IPS DF 6.9 (cell line): ENCODE data around the gene PBX1.

Experiments used
- DNase-seq: peaks from one replicate; pipeline ENCODE4 v3.0.0-alpha.2; 2013; ENCODE audit warnings: low read depth, low spot score
- H3K27ac ChIP-seq: one replicate; pipeline ENCODE4 v1.5.1; 2013; ENCODE audit warnings: low read length, control low read depth
- H3K27me3 ChIP-seq: 2 replicates; pipeline ENCODE4 v1.6.1; 2013; ENCODE audit warnings: mild to moderate bottlenecking, low read length; ENCODE audit not compliant: control insufficient read depth, insufficient read depth
- H3K36me3 ChIP-seq: 2 replicates; pipeline ENCODE4 v1.6.1; 2013; ENCODE audit warnings: low read length; ENCODE audit not compliant: control insufficient read depth, insufficient read depth
- H3K4me1 ChIP-seq: 2 replicates; pipeline ENCODE4 v1.6.1; 2013; ENCODE audit warnings: low read length; ENCODE audit not compliant: control insufficient read depth, insufficient read depth
- H3K4me3 ChIP-seq: 2 replicates; pipeline ENCODE4 v1.5.1; 2013; ENCODE audit warnings: mild to moderate bottlenecking, low read length
- H3K9me3 ChIP-seq: 2 replicates; pipeline ENCODE4 v1.6.1; 2013; ENCODE audit warnings: low read length, inconsistent platforms; ENCODE audit not compliant: control insufficient read depth, insufficient read depth
- WGBS: extraction: QIAGEN DNeasy Blood & Tissue Kit; methylation state at CpG from one replicate; pipeline ENCODE4 v1.1.7; 2013; ENCODE audit warnings: mixed read lengths, missing lambda C conversion rate; ENCODE audit not compliant: insufficient read length, insufficient coverage; 5-methylcytosine and 5-hydroxymethylcytosine counted together

The PBX1 gene

GRCh38 chr1:164774819-164775654, 216.1 kb downstream of the PBX1 start:
- peaks cover 11% of the 10 kb centered on the region for H3K4me1 ChIP-seq
- no peak overlapping the region for H3K27ac ChIP-seq
- H3K36me3 ChIP-seq, result no peaks in the 10 kb centered on the region
- no peak overlapping the region for H3K4me3 ChIP-seq
- no peak for DNase-seq
- no CpG with 5 or more reads among the region's 16 CpGs for WGBS
- H3K9me3 ChIP-seq, result no peaks in the 10 kb centered on the region
- H3K27me3 ChIP-seq, result no peaks in the 10 kb centered on the region

GRCh38 chr1:164777518-164777917, 218.5 kb downstream of the PBX1 start:
- Histone ChIP-seq H3K4me1 (peaks cover 12% of the 10 kb centered on the region), H3K27ac (no peak overlapping the region), H3K4me3 (no peak overlapping the region), H3K9me3 (no peaks in the 10 kb centered on the region), H3K27me3 (no peaks in the 10 kb centered on the region), H3K36me3 (no peaks in the 10 kb centered on the region)
- no peak for DNase-seq
- WGBS, result no CpG with 5 or more reads among the region's 2 CpGs

- Histone ChIP-seq H3K27ac (no peak overlapping the region), H3K36me3 (no peaks in the 10 kb centered on the region), H3K4me1 (peaks cover 12% of the 10 kb centered on the region), H3K9me3 (no peaks in the 10 kb centered on the region), H3K4me3 (no peak overlapping the region), H3K27me3 (no peaks in the 10 kb centered on the region)
- no peak for DNase-seq
- WGBS, result no CpG with 5 or more reads among the region's 3 CpGs
Measured at GRCh38 chr1:164779376-164779775, 220.4 kb downstream of the PBX1 start.

- Histone ChIP-seq H3K36me3 (no peaks in the 10 kb centered on the region), H3K4me3 (no peak overlapping the region), H3K4me1 (peaks cover 7% of the 10 kb centered on the region), H3K27me3 (no peaks in the 10 kb centered on the region), H3K9me3 (no peaks in the 10 kb centered on the region), H3K27ac (no peak overlapping the region)
- no CpG with 5 or more reads among the region's 12 CpGs for WGBS
- no peak for DNase-seq
Measured at GRCh38 chr1:164780111-164780812, 221.3 kb downstream of the PBX1 start.

GRCh38 chr1:164780863-164781262, 221.9 kb downstream of the PBX1 start:
- no CpG with 5 or more reads among the region's 8 CpGs for WGBS
- no peaks in the 10 kb centered on the region for H3K27me3 ChIP-seq
- H3K4me3 ChIP-seq, result no peak overlapping the region
- no peaks in the 10 kb centered on the region for H3K36me3 ChIP-seq
- no peaks in the 10 kb centered on the region for H3K9me3 ChIP-seq
- no peak for DNase-seq
- no peak overlapping the region for H3K27ac ChIP-seq
- peaks cover 6% of the 10 kb centered on the region; the same call in 1 of the 2 replicates for H3K4me1 ChIP-seq

GRCh38 chr1:164781972-164782371, 223.0 kb downstream of the PBX1 start:
- no peaks in the 10 kb centered on the region for H3K9me3 ChIP-seq
- no peaks in the 10 kb centered on the region for H3K36me3 ChIP-seq
- no peaks in the 10 kb centered on the region for H3K27me3 ChIP-seq
- DNase-seq, result no peak
- peaks cover 6% of the 10 kb centered on the region; the same call in 1 of the 2 replicates for H3K4me1 ChIP-seq
- no peak overlapping the region for H3K27ac ChIP-seq
- H3K4me3 ChIP-seq, result no peak overlapping the region
- no CpG with 5 or more reads among the region's 1 CpG for WGBS

GRCh38 chr1:164783778-164784555, 225.0 kb downstream of the PBX1 start:
- H3K4me3 ChIP-seq, result no peak overlapping the region
- H3K36me3 ChIP-seq, result no peaks in the 10 kb centered on the region
- H3K4me1 ChIP-seq, result peaks cover 8% of the 10 kb centered on the region
- H3K27me3 ChIP-seq, result no peaks in the 10 kb centered on the region
- DNase-seq, result no peak
- H3K27ac ChIP-seq, result no peak overlapping the region
- no CpG with 5 or more reads among the region's 13 CpGs for WGBS
- H3K9me3 ChIP-seq, result no peaks in the 10 kb centered on the region

- no peak for DNase-seq
- no peak overlapping the region for H3K27ac ChIP-seq
Measured at GRCh38 chr1:164784960-164785359, 226.0 kb downstream of the PBX1 start.

GRCh38 chr1:164785841-164786534, 227.0 kb downstream of the PBX1 start:
- Histone ChIP-seq H3K36me3 (no peaks in the 10 kb centered on the region), H3K27ac (no peak overlapping the region), H3K4me3 (no peak overlapping the region), H3K27me3 (no peaks in the 10 kb centered on the region), H3K9me3 (no peaks in the 10 kb centered on the region), H3K4me1 (peaks cover 4% of the 10 kb centered on the region; the same call in 1 of the 2 replicates)
- no CpG with 5 or more reads among the region's 6 CpGs for WGBS
- DNase-seq, result no peak

More at GRCh38 chr1:164784960-164785359, 226.0 kb downstream of the PBX1 start:
- no peak overlapping the region for H3K4me3 ChIP-seq
- peaks cover 8% of the 10 kb centered on the region; the same call in 1 of the 2 replicates for H3K4me1 ChIP-seq
- H3K36me3 ChIP-seq, result no peaks in the 10 kb centered on the region
- no CpG with 5 or more reads among the region's 6 CpGs for WGBS
- H3K27me3 ChIP-seq, result no peaks in the 10 kb centered on the region
- no peaks in the 10 kb centered on the region for H3K9me3 ChIP-seq
